Neural cell (in vitro differentiated cells): Measurements from ENCODE around the gene CDH7. TPM values are rescaled to one million over a fixed set of nuclear protein-coding genes. Genes with fewer than 3 reads are reported as not detected.

Source experiments
- H2AFZ ChIP-seq: fragments of 200-600, 300-800 bp; sonication (generic), shearing (Covaris generic); 2 replicates; pipeline ENCODE4 v1.6.0; 2014; ENCODE audit warnings: low read depth, mild to moderate bottlenecking, antibody characterized with exemption, low read length, moderate library complexity
- H3F3A ChIP-seq: fragments of 200-600 bp; shearing (Covaris generic); 2 replicates; pipeline ENCODE4 v1.6.1; 2016; ENCODE audit warnings: mild to moderate bottlenecking, moderate library complexity, mixed read lengths, antibody characterized with exemption, low read length; ENCODE audit not compliant: insufficient read depth, poor library complexity, severe bottlenecking
- H3K27ac ChIP-seq: fragments of 200-600, 300-800 bp; sonication (generic), shearing (Covaris generic); 2 replicates; pipeline ENCODE4 v1.5.1; 2014; ENCODE audit warnings: mild to moderate bottlenecking, low read length, moderate library complexity
- H3K27me3 ChIP-seq: fragments of 300-800, 200-600 bp; sonication (generic), shearing (Covaris generic); 2 replicates; pipeline ENCODE4 v1.6.0; 2014; ENCODE audit warnings: mild to moderate bottlenecking, low read depth, low read length, moderate library complexity; ENCODE audit not compliant: insufficient read depth
- H3K36me3 ChIP-seq: fragments of 300-800, 200-600 bp; sonication (generic), shearing (Covaris generic); 2 replicates; pipeline ENCODE4 v1.5.1; 2014; ENCODE audit warnings: mild to moderate bottlenecking, antibody characterized with exemption, low read length, moderate library complexity; ENCODE audit not compliant: insufficient read depth
- H3K4me2 ChIP-seq: fragments of 300-800, 200-600 bp; sonication (generic), shearing (Covaris generic); 2 replicates; pipeline ENCODE4 v1.6.0; 2014; ENCODE audit warnings: mild to moderate bottlenecking, low read length
- H3K4me3 ChIP-seq: fragments of 300-800, 200-600 bp; sonication (generic), shearing (Covaris generic); 2 replicates; pipeline ENCODE4 v1.5.1; 2014; ENCODE audit warnings: mild to moderate bottlenecking, low read length, moderate library complexity
- H3K79me2 ChIP-seq: fragments of 200-600 bp; shearing (Covaris generic); replicated peaks from 2 replicates; pipeline ENCODE4 v1.6.0; 2014; ENCODE audit warnings: mild to moderate bottlenecking, low read length, moderate library complexity; ENCODE audit not compliant: insufficient read depth
- H3K9ac ChIP-seq: fragments of 300-800, 200-600 bp; sonication (generic), shearing (Covaris generic); 2 replicates; pipeline ENCODE4 v1.6.1; 2016; ENCODE audit warnings: mild to moderate bottlenecking, low read length, mixed read lengths
- H3K9me2 ChIP-seq: fragments of 200-600 bp; shearing (Covaris generic); 2 replicates; pipeline ENCODE4 v1.6.1; 2016; ENCODE audit warnings: mild to moderate bottlenecking, low read length, mixed read lengths; ENCODE audit not compliant: insufficient read depth
- H3K9me3 ChIP-seq: fragments of 200-600, 300-800 bp; sonication (generic), shearing (Covaris generic); 2 replicates; pipeline ENCODE4 v1.6.1; 2016; ENCODE audit warnings: mild to moderate bottlenecking, mixed run types, low read length, moderate library complexity, mixed read lengths
- H4K20me1 ChIP-seq: fragments of 200-600 bp; shearing (Covaris generic); 2 replicates; pipeline ENCODE4 v1.6.1; 2016; ENCODE audit warnings: mild to moderate bottlenecking, mixed run types; ENCODE audit not compliant: insufficient read depth
- EP300 ChIP-seq: fragments of 450-650 bp; conservative IDR thresholded peaks from 2 replicates; pipeline ENCODE4 v1.6.1; 2014; ENCODE audit warnings: antibody characterized with exemption, mild to moderate bottlenecking, moderate library complexity; ENCODE audit not compliant: poor library complexity, severe bottlenecking
- EZH2 ChIP-seq: fragments of 200-600, 300-800 bp; shearing (Covaris generic), sonication (generic); IDR thresholded peaks from 2 replicates; pipeline ENCODE4 v1.6.1; 2014; ENCODE audit warnings: antibody characterized with exemption, low read length, borderline replicate concordance, mild to moderate bottlenecking; ENCODE audit not compliant: insufficient read depth, poor library complexity, severe bottlenecking
- MXI1 ChIP-seq: fragments of 450-650 bp; conservative IDR thresholded peaks from 2 replicates; pipeline ENCODE4 v1.6.1; 2014; ENCODE audit warnings: antibody characterized with exemption, mild to moderate bottlenecking; ENCODE audit not compliant: poor library complexity, severe bottlenecking
- POLR2AphosphoS5 ChIP-seq: IDR thresholded peaks from 2 replicates; pipeline ENCODE4 v1.6.1; 2012
- RAD21 ChIP-seq: fragments of 450-650 bp; conservative IDR thresholded peaks from 2 replicates; pipeline ENCODE4 v1.6.1; 2014; ENCODE audit warnings: antibody characterized with exemption, mild to moderate bottlenecking, moderate library complexity
- SMC3 ChIP-seq: fragments of 450-650 bp; conservative IDR thresholded peaks from 2 replicates; pipeline ENCODE4 v1.6.1; 2014; ENCODE audit warnings: antibody characterized with exemption, mild to moderate bottlenecking, moderate library complexity; ENCODE audit not compliant: poor library complexity
- TAF1 ChIP-seq: IDR thresholded peaks from 2 replicates; pipeline ENCODE4 v1.6.1; 2012; ENCODE audit warnings: low read depth
- polyA plus RNA-seq: library from polyadenylated mRNA; depleted of rRNA; stranded (reverse); fragments of >200 nt; gene quantifications from 2 replicates; pipeline ENCODE4 v1.2.3, GENCODE V29; 2014
- TF ChIP-seq, protein P1 (sequence below): IDR thresholded peaks from 2 replicates; pipeline ENCODE4 v1.6.1; 2012; ENCODE audit warnings: borderline replicate concordance
- TF ChIP-seq, protein P2 (sequence below): fragments of 450-650 bp; IDR thresholded peaks from 2 replicates; pipeline ENCODE4 v1.5.1; 2014; ENCODE audit warnings: antibody characterized with exemption, mild to moderate bottlenecking, moderate library complexity; ENCODE audit not compliant: poor library complexity, severe bottlenecking

Gene CDH7
- polyA plus RNA-seq, 1 donor from 2014 or later: 7.4 TPM

DNA sequence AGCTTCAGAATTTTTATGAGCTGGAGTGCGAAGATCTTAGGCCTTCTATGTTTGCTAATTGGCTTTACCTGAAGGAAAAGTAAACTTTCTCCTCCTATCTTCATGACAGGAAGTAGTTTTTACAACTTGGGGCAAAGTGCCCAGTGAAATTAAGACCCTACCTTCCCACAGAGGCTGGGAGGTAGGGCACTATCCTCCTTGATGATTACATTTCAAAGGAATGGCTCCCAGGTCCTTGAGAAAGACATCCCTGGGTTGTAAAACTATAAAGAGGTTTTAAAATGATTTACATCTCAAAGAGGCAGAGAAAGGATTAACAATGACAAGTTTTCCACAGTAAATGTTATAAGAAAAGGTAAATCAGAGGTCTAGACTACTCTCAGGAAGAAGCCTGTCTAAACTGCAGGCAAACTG lies 155.8 kb downstream of the CDH7 start:
- H3K9ac ChIP-seq: no peak overlapping the region
- H4K20me1 ChIP-seq: no peaks in the 10 kb centered on the region
- no peaks in the 10 kb centered on the region for H3F3A ChIP-seq
- H3K4me2 ChIP-seq: no peak overlapping the region
- H3K27me3 ChIP-seq: no peaks in the 10 kb centered on the region
- H3K27ac ChIP-seq: no peak overlapping the region
- H3K79me2 ChIP-seq: no peaks in the 10 kb centered on the region
- TF ChIP-seq POLR2AphosphoS5: no peak
- TF ChIP-seq, protein P1, sequence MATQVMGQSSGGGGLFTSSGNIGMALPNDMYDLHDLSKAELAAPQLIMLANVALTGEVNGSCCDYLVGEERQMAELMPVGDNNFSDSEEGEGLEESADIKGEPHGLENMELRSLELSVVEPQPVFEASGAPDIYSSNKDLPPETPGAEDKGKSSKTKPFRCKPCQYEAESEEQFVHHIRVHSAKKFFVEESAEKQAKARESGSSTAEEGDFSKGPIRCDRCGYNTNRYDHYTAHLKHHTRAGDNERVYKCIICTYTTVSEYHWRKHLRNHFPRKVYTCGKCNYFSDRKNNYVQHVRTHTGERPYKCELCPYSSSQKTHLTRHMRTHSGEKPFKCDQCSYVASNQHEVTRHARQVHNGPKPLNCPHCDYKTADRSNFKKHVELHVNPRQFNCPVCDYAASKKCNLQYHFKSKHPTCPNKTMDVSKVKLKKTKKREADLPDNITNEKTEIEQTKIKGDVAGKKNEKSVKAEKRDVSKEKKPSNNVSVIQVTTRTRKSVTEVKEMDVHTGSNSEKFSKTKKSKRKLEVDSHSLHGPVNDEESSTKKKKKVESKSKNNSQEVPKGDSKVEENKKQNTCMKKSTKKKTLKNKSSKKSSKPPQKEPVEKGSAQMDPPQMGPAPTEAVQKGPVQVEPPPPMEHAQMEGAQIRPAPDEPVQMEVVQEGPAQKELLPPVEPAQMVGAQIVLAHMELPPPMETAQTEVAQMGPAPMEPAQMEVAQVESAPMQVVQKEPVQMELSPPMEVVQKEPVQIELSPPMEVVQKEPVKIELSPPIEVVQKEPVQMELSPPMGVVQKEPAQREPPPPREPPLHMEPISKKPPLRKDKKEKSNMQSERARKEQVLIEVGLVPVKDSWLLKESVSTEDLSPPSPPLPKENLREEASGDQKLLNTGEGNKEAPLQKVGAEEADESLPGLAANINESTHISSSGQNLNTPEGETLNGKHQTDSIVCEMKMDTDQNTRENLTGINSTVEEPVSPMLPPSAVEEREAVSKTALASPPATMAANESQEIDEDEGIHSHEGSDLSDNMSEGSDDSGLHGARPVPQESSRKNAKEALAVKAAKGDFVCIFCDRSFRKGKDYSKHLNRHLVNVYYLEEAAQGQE: no peak
- TF ChIP-seq TAF1: no peak
- no peak for TF ChIP-seq EZH2
- TF ChIP-seq EP300: no peak
- no peak overlapping the region for H3K4me3 ChIP-seq
- H2AFZ ChIP-seq: no peak overlapping the region
- no peaks in the 10 kb centered on the region for H3K36me3 ChIP-seq
- no peaks in the 10 kb centered on the region for H3K9me3 ChIP-seq
- no peaks in the 10 kb centered on the region for H3K9me2 ChIP-seq

DNA sequence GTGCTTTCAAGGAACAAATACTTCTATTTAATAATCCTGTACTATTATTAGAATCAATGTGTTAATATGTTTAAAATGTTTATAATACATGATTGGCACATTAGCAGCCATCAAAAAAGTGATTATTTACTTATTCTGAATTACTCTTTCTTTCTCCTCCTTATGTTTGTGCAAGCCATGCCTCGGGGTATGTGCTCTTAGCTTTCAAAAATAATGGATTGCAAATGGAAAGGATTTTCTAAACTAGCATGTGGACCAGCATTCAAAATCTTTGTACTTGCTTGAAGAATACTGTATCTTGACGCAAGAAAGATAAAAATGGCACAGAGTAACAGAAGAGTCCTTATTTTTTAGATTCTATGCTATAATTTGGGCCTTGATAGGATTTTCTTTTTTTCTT lies 156.5 kb downstream of the CDH7 start:
- Histone ChIP-seq H3K9me3 (no peaks in the 10 kb centered on the region), H3F3A (no peaks in the 10 kb centered on the region), H3K4me2 (no peak overlapping the region), H3K4me3 (no peak overlapping the region), H2AFZ (no peak overlapping the region), H3K36me3 (no peaks in the 10 kb centered on the region), H3K9ac (no peak overlapping the region), H3K79me2 (no peaks in the 10 kb centered on the region), H3K27ac (no peak overlapping the region), H3K9me2 (no peaks in the 10 kb centered on the region), H4K20me1 (no peaks in the 10 kb centered on the region), H3K27me3 (no peaks in the 10 kb centered on the region)
- TF ChIP-seq, protein P2, sequence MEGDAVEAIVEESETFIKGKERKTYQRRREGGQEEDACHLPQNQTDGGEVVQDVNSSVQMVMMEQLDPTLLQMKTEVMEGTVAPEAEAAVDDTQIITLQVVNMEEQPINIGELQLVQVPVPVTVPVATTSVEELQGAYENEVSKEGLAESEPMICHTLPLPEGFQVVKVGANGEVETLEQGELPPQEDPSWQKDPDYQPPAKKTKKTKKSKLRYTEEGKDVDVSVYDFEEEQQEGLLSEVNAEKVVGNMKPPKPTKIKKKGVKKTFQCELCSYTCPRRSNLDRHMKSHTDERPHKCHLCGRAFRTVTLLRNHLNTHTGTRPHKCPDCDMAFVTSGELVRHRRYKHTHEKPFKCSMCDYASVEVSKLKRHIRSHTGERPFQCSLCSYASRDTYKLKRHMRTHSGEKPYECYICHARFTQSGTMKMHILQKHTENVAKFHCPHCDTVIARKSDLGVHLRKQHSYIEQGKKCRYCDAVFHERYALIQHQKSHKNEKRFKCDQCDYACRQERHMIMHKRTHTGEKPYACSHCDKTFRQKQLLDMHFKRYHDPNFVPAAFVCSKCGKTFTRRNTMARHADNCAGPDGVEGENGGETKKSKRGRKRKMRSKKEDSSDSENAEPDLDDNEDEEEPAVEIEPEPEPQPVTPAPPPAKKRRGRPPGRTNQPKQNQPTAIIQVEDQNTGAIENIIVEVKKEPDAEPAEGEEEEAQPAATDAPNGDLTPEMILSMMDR: no peak
- TF ChIP-seq EP300 (no peak), TAF1 (no peak), MXI1 (no peak), POLR2AphosphoS5 (no peak), EZH2 (no peak), RAD21 (no peak), SMC3 (no peak)
- TF ChIP-seq, protein P1: no peak
